Islet of Langerhans (tissue), 1 donor: Measurements from ENCODE around the gene BNC2.

Experiments used
- FAIRE-seq: peaks from one replicate; lab custom pipeline; 2011; peaks lifted over from hg19 to GRCh38; lab: Jason Lieb, UNC

BNC2 gene

GRCh38 chr9:16673171-16673570, 197.3 kb downstream of the BNC2 start:
- FAIRE-seq: no peak

GRCh38 chr9:16672501-16672900, 198.0 kb downstream of the BNC2 start:
- FAIRE-seq: no peak

GRCh38 chr9:16671591-16672137, 198.8 kb downstream of the BNC2 start:
- no peak for FAIRE-seq

- FAIRE-seq: no peak
Observed at GRCh38 chr9:16670791-16671190, 199.7 kb downstream of the BNC2 start.

DNA sequence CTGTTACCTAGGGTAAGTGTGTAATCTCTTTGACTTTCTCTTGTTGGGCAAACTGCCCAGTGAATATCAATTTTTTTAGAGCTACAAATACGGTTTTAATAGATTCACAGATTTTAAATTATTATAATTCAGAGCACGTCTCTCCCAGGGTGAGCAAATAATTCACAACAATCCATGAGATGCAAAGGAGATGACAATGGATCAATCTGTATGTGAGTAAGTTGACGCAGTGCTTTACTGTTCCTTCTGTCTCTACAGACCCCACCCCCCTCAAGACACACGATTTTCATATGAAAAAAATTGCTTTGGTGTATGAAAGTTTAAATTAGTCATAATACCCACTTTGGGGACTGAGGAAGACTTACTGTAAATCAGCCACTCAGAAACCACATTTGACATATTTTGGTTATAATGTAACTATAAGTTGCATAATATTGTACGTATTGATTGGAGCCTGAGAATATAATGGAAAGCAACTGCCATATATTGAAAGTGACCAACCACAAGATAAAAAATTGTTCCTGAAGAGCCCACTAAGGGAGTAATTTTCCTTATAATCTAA, 201.7 kb downstream of the BNC2 start:
- FAIRE-seq: no peak

GRCh38 chr9:16664211-16664610, 206.3 kb downstream of the BNC2 start:
- no peak for FAIRE-seq

DNA sequence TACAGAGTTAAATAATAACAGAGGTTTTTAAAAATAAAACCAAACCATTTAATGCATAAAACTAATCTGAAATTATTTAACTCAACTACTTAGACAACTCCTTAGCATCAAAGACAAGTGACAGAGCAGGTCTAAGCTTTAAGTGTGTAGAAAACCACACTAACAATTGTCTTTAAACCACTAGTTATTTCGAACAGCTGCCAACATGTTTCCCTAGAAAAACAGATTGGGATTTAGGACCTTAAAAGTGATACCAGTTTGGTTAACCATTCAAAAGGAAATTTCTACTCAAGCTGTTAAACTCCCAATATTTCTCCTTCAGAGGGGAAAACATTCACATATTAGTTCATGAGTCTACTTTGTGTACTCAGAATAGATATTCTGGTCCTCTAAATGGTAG, 208.7 kb downstream of the BNC2 start:
- no peak for FAIRE-seq

DNA sequence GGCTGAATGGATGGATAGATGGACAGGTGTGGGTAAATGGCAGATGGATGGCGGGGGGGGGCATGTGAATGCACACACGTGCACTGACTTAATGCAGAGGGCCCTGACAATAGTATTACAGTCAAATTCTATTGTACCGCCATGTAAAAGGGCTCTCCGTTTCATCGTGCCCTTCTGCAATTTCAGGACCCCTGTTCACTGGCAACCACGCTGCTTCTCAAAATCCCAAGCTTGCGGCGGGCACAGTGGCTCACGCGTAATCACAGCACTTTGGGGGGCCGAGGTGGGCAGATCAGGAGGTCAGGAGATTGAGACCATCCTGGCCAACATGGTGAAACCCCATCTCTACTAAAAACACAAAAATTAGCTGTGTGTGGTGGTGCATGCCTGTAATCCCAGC, 211.4 kb downstream of the BNC2 start:
- no peak for FAIRE-seq

GRCh38 chr9:16656432-16657169, 213.9 kb downstream of the BNC2 start:
- FAIRE-seq: no peak

DNA sequence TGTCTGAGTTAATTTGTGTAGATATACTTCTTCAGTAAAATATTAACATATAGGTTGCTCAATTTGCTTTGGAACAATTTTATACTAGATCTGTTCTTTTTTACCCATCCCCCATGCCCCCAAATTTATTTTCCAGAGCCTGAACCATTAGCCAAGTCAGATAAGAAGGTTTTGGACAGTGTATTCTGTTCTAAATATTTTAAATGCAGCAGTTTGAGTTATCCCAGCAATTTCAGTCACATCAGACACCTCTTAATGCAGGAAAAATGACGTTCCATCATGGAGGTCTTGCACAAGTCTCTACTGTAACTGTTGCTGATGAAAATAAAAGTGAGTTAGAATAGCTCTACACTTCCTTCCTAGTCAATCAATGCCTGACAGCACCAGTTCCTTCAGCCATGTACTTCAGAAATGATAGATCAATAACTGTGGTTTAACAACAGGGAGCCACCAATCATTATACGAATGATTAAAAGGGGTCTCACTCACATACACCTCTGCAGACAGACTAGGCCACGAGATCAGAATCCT, 215.8 kb downstream of the BNC2 start:
- FAIRE-seq: no peak

- FAIRE-seq: no peak
Observed at GRCh38 chr9:16653491-16654399, 216.7 kb downstream of the BNC2 start.

GRCh38 chr9:16652582-16652981, 217.9 kb downstream of the BNC2 start:
- FAIRE-seq: no peak

- no peak for FAIRE-seq
Observed at GRCh38 chr9:16651446-16651964, 219.0 kb downstream of the BNC2 start.

DNA sequence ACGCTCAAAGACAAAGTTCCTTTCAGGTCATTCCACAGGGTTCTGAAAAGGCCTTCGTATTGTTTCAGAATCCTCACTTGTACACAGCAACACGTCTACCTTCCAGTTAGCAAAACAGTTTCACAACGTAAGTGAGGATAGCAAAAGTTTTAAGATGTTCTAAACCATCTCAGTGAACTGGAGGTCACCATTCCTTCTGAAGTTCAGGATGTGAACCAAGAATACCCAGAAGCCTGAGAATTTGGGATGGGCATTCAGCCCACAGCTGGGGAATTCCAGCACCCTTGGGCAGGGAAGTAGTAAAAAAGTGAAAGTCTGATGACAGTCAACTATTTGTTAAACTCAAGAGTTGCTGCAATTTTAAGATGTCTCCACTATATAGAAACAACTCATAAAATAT, 224.5 kb downstream of the BNC2 start:
- no peak for FAIRE-seq

DNA sequence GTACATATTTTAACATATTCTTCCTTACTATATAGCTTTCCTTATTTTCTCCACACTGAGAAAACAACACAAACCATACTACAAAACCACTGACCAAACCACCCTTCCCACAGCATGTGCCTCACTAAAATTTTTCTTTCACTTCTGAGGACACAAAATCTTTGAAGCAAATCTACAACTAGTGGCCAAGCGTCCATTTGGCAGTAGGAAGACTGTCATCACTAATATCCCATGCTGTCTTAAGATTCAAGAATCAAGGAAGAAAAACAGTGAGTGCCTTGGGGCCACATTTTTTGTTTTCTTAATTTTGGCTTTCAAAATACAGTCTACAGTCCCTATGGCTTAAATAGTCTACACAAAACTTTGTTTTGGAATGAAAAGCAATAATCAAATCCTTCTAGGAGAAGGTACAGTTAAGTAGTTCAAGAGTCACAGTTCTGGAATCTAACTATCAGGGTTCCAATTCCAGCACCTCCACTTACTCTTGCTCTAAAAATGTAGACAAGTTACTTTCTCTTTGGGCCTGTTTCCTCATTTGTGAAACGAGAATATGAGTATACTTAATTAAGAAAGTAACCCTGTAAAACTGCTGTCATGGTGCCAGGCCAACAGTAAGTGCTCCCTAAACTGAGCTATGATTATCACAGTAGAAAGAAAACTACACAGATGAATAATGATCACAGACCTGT, 227.9 kb downstream of the BNC2 start:
- FAIRE-seq: no peak

DNA sequence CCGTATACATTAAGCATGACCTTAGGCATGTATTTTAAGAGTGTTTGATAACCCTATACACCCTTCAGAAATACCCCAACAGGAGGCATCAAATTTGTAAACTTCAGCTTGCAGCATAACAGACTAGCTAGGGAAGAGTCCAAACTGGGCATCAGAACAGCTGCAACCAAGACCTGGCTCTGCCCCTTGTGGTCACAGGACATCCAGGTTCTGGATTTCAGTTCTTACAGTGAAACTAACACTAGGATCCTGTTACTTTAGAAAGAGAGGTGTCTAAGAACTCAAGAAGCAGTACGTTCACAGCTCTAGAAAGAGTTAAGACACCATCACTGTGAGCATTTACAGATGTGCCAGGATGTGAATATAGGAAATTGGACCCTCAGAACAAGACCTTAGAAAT, 229.8 kb downstream of the BNC2 start:
- no peak for FAIRE-seq

DNA sequence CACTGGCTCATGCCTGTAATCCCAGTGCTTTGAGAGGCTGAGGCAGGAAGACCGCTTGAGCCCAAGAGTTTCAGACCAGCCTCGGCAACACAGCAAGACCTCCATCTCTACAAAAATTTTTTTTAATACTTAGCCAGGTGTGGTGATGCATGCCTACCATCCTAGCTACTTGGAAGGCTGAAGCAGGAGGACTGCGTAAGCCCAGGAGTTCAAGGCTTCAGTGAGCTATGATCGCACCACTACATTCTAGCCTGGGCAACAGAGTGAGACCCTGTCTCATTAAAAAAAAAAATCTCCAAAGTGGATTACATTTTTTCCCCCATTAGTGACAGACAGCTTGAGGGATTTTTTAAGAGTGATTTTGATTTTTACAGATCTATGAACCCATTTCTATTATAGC, 230.8 kb downstream of the BNC2 start:
- FAIRE-seq: no peak

DNA sequence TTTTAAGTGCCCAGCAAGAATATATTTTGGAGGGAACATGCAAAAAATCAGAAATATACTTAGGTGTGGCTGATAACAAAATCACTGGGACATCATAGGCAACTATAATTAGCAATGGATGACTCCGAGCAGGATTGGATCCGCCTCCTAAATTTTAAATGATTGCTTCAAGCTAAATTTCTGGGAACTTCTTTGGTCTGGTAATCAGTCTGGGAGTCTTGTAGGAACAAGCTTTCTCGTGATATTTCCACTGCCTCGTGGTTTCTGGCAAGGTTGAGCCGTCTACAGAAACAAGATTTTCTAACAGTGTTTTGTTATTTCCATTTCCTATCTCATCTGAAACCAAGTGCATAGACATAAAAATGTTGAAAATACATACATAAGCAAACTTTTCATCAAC, 232.6 kb downstream of the BNC2 start:
- no peak for FAIRE-seq

DNA sequence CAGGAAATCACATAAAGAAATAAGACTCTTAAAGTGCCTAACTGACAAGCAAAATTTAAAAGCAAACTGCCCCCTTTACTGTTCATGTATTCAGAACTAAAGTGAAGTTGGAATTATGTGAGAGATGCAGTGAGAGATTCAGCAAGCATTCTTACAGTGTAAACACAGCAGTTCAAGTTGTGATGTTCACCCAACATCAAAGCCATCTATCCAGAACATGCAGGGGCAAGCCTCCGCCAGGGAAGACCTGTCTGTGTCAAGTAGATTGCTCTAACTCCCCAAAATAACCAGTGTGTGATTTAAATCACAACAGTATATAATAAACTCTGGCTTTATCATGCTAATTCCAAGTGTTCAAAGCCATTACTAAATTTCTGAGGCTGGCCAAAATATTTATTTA, 233.3 kb downstream of the BNC2 start:
- no peak for FAIRE-seq

- FAIRE-seq: no peak
Observed at GRCh38 chr9:16633794-16634193, 236.7 kb downstream of the BNC2 start.

- FAIRE-seq: no peak
Observed at GRCh38 chr9:16628413-16628812, 242.1 kb downstream of the BNC2 start.

GRCh38 chr9:16627967-16628366, 242.5 kb downstream of the BNC2 start:
- no peak for FAIRE-seq
